PC-3 (cell line): ENCODE measurements around the gene METAP2. TPM values are rescaled to one million over a fixed set of nuclear protein-coding genes. Genes with fewer than 3 reads are reported as not detected.

ENCODE experiments used
- ATAC-seq: fragments of 200-7000 bp; cut with Tn5 transposase; 2 replicates; pipeline ENCODE4 v1.9.1; 2020; ENCODE audit warnings: mild to moderate bottlenecking, moderate library complexity
- BruUV-seq: library from RNA; stranded (reverse); fragments of 400-500 nt; replicated peaks from 2 replicates; lab custom pipeline; 2021; lab: Mats Ljungman, UMichigan
- CTCF ChIA-PET: fragments of 300-600 bp; sonication (Branson Sonifier 250); formaldehyde crosslinking; loops from one replicate; lab custom pipeline; 2022; ENCODE audit warnings: antibody characterized with exemption; lab: Charles Lee
- POLR2A ChIA-PET: fragments of 300-600 bp; sonication (Branson Sonifier 250); formaldehyde crosslinking; loops from one replicate; lab custom pipeline; 2022; ENCODE audit warnings: antibody characterized with exemption; ENCODE audit not compliant: unreplicated experiment; lab: Charles Lee
- DNase-seq: peaks from one replicate; pipeline ENCODE4 v3.0.0-alpha.2; 2015
- H2AFZ ChIP-seq: fragments of 300-600 bp; sonication (generic); 2 replicates; pipeline ENCODE4 v1.6.0; 2016; ENCODE audit warnings: antibody characterized with exemption, low read length
- H3F3A ChIP-seq: fragments of 300-600 bp; sonication (generic); one replicate; pipeline ENCODE4 v1.6.0; 2017; ENCODE audit warnings: antibody characterized with exemption, low read length, control low read depth, mild to moderate bottlenecking; ENCODE audit not compliant: unreplicated experiment
- H3K27ac ChIP-seq: fragments of 300-600 bp; sonication (generic); 2 replicates; pipeline ENCODE4 v1.5.1; 2016; ENCODE audit warnings: mild to moderate bottlenecking, low read length
- H3K27me3 ChIP-seq: fragments of 300-600 bp; sonication (generic); 2 replicates; pipeline ENCODE4 v1.6.1; 2016; ENCODE audit warnings: low read length, mixed read lengths
- H3K36me3 ChIP-seq: fragments of 300-600 bp; sonication (generic); 2 replicates; pipeline ENCODE4 v1.6.1; 2016; ENCODE audit warnings: low read depth, mixed run types, low read length, mixed read lengths
- H3K4me1 ChIP-seq: fragments of 300-600 bp; sonication (generic); 2 replicates; pipeline ENCODE4 v1.5.1; 2016; ENCODE audit warnings: low read length; ENCODE audit not compliant: insufficient read depth
- H3K4me2 ChIP-seq: fragments of 300-600 bp; sonication (generic); 2 replicates; pipeline ENCODE4 v1.6.0; 2016; ENCODE audit warnings: low read length
- H3K4me3 ChIP-seq: fragments of 300-600 bp; sonication (generic); 2 replicates; pipeline ENCODE4 v1.5.1; 2016; ENCODE audit warnings: mild to moderate bottlenecking, low read length, mixed read lengths
- H3K79me2 ChIP-seq: fragments of 300-600 bp; sonication (generic); 2 replicates; pipeline ENCODE4 v1.6.1; 2017; ENCODE audit warnings: low read length, mixed read lengths
- H3K9ac ChIP-seq: fragments of 300-600 bp; sonication (generic); 2 replicates; pipeline ENCODE4 v1.6.0; 2016; ENCODE audit warnings: mild to moderate bottlenecking, low read length
- H3K9me2 ChIP-seq: fragments of 300-600 bp; sonication (generic); replicated peaks from 2 replicates; pipeline ENCODE4 v1.6.1; 2016; ENCODE audit warnings: mixed run types, low read length, mixed read lengths
- H3K9me3 ChIP-seq: fragments of 300-600 bp; sonication (generic); 2 replicates; pipeline ENCODE4 v1.6.1; 2016; ENCODE audit warnings: low read length, mixed read lengths
- H4K20me1 ChIP-seq: fragments of 300-600 bp; sonication (generic); 2 replicates; pipeline ENCODE4 v1.6.1; 2016; ENCODE audit warnings: low read length, mixed read lengths
- CTCF ChIP-seq: fragments of 300-600 bp; sonication (generic); conservative IDR thresholded peaks from 2 replicates; pipeline ENCODE4 v1.5.1; 2017; ENCODE audit warnings: antibody characterized with exemption, low read depth, mild to moderate bottlenecking, low read length
- EZH2 ChIP-seq: fragments of 300-600 bp; sonication (generic); IDR thresholded peaks from one replicate; pipeline ENCODE4 v1.6.1; 2017; ENCODE audit warnings: antibody characterized with exemption, mild to moderate bottlenecking, low read length; ENCODE audit not compliant: unreplicated experiment
- EZH2phosphoT487 ChIP-seq: fragments of 300-600 bp; sonication (generic); IDR thresholded peaks from 2 replicates; pipeline ENCODE4 v1.6.1; 2018; ENCODE audit warnings: mild to moderate bottlenecking, antibody characterized with exemption, low read length, borderline replicate concordance
- intact Hi-C: fragments of 100-400 bp; cut with micrococcal nuclease; formaldehyde crosslinking; loops from 2 replicates; pipeline ENCODE4 v1.9.0; 2023
- total RNA-seq: library from RNA; depleted of rRNA; stranded (reverse); fragments of >200 nt; gene quantifications from 2 replicates; pipeline ENCODE4 v1.2.3, GENCODE V29; 2014

METAP2 gene
- total RNA-seq, 1 experiment from 2014 or later = 79.2 TPM

- Histone ChIP-seq H3K27me3 (no peaks in the 10 kb centered on the region), H3K27ac (no peak overlapping the region), H3K36me3 (no peaks in the 10 kb centered on the region), H3K9me3 (0 out of 2 replicates have a peak, but pooled peaks cover 5% of the 10 kb centered on the region), H3K79me2 (no peaks in the 10 kb centered on the region), H3K9ac (no peak overlapping the region), H4K20me1 (no peaks in the 10 kb centered on the region), H2AFZ (no peak overlapping the region), H3F3A (no peaks in the 10 kb centered on the region), H3K4me1 (no peaks in the 10 kb centered on the region; the same call in 1 of the 2 replicates), H3K9me2 (no peaks in the 10 kb centered on the region), H3K4me3 (no peak overlapping the region), H3K4me2 (no peak overlapping the region)
- CTCF ChIA-PET = interaction anchor here (0.6 kb wide), 2 partner anchors 21 to 410 kb away, joined by 3 read pairs; no protein-coding TSS in a partner anchor
- intact Hi-C loops = no loop called here
- no peak for DNase-seq
- TF ChIP-seq EZH2 = no peak
- no peak for TF ChIP-seq CTCF
- TF ChIP-seq EZH2phosphoT487 = no peak
- no peak for ATAC-seq
- BruUV-seq = no TSS peak
- POLR2A ChIA-PET = no interaction called here
Observed at GRCh38 chr12:95553197-95553943, 79.4 kb downstream of the METAP2 start.

GRCh38 chr12:95554532-95555071 lies 80.7 kb downstream of the METAP2 start:
- peak; percentile 14; the same call in 1 of the 2 replicates for ATAC-seq
- H3K36me3 ChIP-seq = no peaks in the 10 kb centered on the region
- H3K4me3 ChIP-seq = no peak overlapping the region
- no peak overlapping the region for H2AFZ ChIP-seq
- intact Hi-C loops = no loop called here
- no peak overlapping the region for H3K4me2 ChIP-seq
- no peaks in the 10 kb centered on the region for H3K9me2 ChIP-seq
- no peaks in the 10 kb centered on the region for H3K79me2 ChIP-seq
- BruUV-seq = no TSS peak
- ChIA-PET CTCF (no interaction called here), POLR2A (no interaction called here)
- H3K27ac ChIP-seq = no peak overlapping the region
- peak; percentile 12 for DNase-seq
- no peaks in the 10 kb centered on the region for H3K27me3 ChIP-seq
- H3K9ac ChIP-seq = no peak overlapping the region
- no peaks in the 10 kb centered on the region for H3K9me3 ChIP-seq
- TF ChIP-seq CTCF = no peak
- no peak for TF ChIP-seq EZH2
- TF ChIP-seq EZH2phosphoT487 = no peak
- no peaks in the 10 kb centered on the region for H4K20me1 ChIP-seq
- H3F3A ChIP-seq = no peaks in the 10 kb centered on the region
- H3K4me1 ChIP-seq = no peaks in the 10 kb centered on the region; the same call in 1 of the 2 replicates

GRCh38 chr12:95557625-95558024 lies 83.7 kb downstream of the METAP2 start:
- Histone ChIP-seq H3F3A (no peaks in the 10 kb centered on the region), H3K36me3 (no peaks in the 10 kb centered on the region), H3K27ac (no peak overlapping the region), H3K9ac (no peak overlapping the region), H3K4me3 (no peak overlapping the region), H3K9me3 (no peaks in the 10 kb centered on the region), H3K4me1 (no peaks in the 10 kb centered on the region; the same call in 1 of the 2 replicates), H2AFZ (no peak overlapping the region), H3K79me2 (no peaks in the 10 kb centered on the region), H3K9me2 (no peaks in the 10 kb centered on the region), H3K4me2 (no peak overlapping the region), H3K27me3 (no peaks in the 10 kb centered on the region), H4K20me1 (no peaks in the 10 kb centered on the region)
- ATAC-seq (peak; percentile 87), DNase-seq (peak; percentile 34)
- intact Hi-C loops = no loop called here
- CTCF ChIA-PET = interaction anchor here (1.1 to 1.2 kb wide), 2 partner anchors 17 to 23 kb away, joined by 5 read pairs; no protein-coding TSS in a partner anchor
- TF ChIP-seq CTCF (no peak), EZH2 (no peak), EZH2phosphoT487 (no peak)
- BruUV-seq = no TSS peak
- POLR2A ChIA-PET = no interaction called here
